ENCODE data around the gene PSMA5.
"Not testable (repeated sequence)": the region's sequence is repeated elsewhere in the genome, so short reads cannot be mapped to it uniquely, and the experiment has no call there.

The PSMA5 gene

DNA sequence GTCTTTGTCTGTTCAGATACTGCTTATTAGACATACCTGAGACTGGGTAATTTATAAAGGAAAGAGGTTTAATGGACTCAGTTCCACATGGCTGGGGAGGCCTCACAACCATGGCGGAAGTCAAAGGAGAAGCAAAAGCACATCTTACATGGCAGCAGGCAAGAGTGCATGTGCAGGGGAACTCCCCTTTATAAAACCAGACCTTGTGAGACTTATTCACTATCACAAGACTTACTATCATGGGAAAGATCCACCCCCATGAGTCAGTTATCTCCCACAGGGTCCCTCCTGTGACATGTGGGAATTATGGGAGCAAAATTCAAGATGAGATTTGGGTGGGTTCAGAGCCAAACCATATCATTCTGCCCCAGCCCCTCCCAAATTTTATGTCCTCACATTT, 7.1 kb upstream of the PSMA5 start:
- no peak for DNase-seq (ENCODE audit: extremely low read depth in 1 of 2, low read depth in 1 of 2)

DNA sequence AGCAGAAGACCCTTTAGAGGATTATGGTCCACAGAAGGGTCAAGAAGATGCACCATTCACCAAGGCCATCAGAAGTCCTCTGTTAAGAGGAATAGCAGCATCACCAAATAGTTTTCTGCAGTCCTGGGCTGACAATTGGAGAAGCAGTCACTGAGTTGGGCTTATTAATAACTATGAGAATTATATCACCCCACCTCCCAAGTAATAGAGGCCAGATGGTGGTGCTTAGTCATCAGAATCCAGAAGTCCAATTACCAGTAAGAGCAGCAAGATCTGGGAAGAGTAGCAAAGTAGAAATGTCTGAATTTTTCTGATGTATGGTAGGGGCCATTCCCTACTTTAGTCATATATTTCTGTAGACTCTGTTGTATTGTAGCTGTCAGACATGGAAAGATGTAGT, 6.1 kb upstream of the PSMA5 start:
- no peak for DNase-seq (ENCODE audit: extremely low read depth in 1 of 2, low read depth in 1 of 2)

GRCh38 chr1:109427171-109427467, 871 bp upstream of the PSMA5 start:
- DNase-seq (ENCODE audit: extremely low read depth in 1 of 2, low read depth in 1 of 2) = no peak

DNA sequence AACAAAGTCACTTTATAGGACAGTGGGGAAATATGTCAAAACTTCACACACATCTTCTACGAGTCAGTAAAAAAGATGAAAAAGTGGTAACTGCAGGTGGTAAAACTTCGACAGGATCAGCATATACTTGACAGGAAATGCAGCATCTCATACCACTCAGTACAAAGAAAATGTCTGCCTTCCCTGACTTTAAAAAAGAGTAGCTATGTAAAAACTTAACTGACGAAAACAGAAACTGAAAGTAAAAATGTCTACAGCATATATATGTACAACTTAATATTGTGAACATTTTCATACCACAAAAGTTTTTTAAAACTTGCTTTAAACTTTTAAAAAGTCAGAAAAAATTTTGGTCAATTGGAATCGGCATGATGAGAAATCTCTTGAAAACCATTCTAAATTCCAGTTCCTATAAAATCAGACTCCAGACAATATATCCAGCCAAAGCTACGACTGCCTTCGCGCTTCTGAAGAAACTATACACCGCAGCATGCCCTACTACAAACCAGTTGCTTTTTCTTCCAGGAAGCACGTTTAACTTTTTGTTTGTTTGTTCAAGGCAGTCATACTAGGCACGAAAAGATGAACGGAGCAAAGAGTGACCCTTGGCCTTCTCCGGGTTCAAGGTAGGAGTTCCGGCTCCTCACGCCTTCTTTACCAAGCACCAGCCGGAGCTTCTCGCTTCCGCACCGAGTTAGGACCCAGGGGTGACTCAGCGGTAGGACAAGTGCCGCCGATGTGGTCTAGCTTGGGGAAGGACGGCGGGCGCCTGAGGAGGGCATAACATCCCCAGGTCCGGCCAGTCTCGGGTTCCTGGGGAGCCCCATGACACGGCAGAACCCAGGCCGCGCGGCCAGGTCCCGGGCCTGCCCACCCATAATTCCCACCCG, 612 bp downstream of the PSMA5 start:
- peak; percentile 48 to 63 for DNase-seq (ENCODE audit: extremely low read depth in 1 of 2, low read depth in 1 of 2)

- no peak for DNase-seq (ENCODE audit: extremely low read depth in 1 of 2, low read depth in 1 of 2)
Observed at GRCh38 chr1:109423498-109423897, 2.8 kb downstream of the PSMA5 start.

DNA sequence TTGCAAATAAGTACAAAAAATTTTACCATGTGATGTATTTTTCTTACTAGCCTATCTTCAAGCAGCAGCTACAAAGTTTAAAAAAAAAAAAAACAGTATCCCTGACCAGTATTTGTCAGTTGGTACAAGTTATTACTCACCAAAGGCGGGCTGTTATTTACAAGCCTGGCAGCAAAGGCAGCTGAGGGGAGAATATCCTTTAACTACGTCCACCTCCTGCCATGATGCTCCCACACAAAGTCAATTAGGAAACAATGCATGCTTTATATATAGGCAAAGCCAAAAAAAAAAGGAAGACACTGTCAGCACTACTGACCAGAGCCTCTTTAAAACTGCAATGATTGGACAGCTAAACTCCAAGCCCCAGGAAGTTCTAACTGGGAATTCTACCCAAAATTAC, 13.7 kb downstream of the PSMA5 start:
- DNase-seq (ENCODE audit: extremely low read depth in 1 of 2, low read depth in 1 of 2) = no peak

DNA sequence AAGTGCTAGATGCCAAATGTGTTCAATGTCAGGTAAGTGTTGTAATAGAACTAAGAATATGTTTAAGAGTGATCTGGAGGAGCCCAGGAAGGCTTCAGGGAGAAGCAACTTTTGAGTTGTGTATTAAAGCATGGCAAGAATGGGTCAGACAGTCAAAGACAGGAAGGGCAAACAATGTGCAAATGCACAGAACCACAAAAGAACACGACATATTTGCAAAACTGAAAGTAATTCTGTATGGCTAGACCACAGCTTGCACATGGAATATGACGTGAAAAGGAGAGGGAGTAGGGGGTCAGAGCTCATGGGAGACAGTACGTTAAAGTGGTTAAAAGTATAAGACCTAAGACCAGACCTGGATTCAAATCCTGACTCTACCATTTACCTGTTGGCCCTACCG, 21.4 kb downstream of the PSMA5 start:
- DNase-seq (ENCODE audit: extremely low read depth in 1 of 2, low read depth in 1 of 2) = no peak

DNA sequence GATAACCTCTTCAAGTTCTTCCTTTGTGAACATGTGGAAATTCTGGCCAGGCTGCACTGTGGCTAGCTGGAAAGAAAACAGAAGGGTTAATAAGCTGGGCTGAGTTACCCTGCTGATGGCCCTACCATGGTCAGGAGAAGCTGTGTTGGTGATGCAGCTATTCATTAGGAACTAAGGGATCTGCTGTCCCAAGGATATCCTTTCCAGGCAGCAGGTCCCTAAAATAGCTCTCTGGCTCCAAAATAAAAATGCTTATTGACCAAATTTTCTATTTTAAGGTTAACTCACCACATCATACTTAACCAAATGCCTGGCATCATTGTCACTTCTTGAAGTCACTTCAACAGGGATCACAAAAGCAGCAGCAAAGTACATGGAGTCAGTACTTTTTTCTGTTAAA, 24.2 kb downstream of the PSMA5 start:
- DNase-seq (ENCODE audit: extremely low read depth in 1 of 2, low read depth in 1 of 2) = no peak

DNA sequence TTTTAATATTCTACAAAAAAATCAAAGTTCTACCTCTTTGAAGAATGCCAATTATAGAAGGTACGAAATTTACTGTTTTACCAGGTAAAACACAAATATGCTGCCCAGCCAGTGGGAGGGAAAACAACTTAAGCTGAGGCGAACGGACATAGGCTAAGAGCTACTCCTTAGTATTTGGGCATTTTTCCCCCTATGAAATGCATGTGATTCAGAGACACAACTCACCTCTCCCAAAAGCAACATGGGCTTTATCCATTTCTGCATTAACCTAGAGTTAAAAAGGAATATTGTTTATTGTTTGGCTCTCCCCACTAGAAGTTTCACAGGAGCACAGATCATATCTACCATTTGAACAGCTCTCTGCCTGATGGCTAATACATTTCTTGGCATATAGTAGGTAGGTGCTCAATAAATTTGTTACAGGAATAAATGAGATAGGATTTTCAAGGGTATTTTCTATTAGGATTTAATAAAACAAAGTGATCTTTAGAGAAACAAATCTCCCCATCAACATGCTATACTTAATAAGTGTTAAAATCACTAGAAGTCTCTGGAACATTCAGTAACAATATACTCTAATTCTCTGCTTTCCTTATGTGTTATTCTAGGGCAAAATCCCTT, 26.1 kb downstream of the PSMA5 start:
- no peak for DNase-seq (ENCODE audit: extremely low read depth in 1 of 2, low read depth in 1 of 2)

GRCh38 chr1:109399326-109399957, 26.8 kb downstream of the PSMA5 start:
- no peak for DNase-seq (ENCODE audit: extremely low read depth in 1 of 2, low read depth in 1 of 2)

DNA sequence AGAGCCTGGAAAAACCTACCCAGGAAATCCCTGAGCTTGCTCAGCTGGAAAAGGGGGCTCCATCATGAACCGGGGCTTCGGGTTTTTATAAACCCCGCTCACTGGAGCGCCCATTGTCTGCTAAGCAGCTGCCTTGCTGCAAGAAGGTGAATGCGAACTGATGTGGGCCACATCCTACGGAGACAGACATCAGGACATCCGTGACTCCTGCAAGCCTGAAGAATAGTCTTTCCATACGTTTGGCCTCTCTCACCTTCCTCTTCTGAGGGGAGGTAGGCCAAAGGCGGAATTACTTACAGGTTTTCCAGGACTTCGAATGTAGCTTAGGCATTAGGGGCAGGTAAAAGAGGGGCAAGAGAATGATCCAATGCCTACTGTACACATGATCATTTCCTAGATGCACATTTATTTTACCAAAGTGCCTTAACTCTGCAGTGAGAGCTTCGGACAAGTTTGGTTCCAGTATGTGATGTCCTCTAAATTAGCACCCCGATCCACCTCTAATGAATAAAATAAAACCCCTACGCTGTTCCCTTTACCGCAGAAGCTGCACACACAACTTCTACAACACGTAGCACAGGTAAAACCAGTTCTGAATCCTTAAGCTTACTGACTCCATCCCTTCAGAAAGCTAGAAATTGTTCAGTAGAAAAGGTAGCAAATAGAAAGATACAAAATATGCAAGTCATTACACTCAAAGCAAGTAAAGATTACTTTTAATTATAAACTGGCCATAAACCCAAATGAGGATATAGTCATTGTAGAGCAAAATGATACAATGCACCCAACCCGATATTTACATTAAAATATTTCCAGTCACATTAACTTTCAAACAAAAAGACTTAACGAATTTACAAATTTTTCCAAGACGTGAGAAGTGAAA, 27.7 kb downstream of the PSMA5 start:
- no peak for DNase-seq (ENCODE audit: extremely low read depth in 1 of 2, low read depth in 1 of 2)

- peak; percentile 57 to 58 for DNase-seq (ENCODE audit: extremely low read depth in 1 of 2, low read depth in 1 of 2)
Observed at GRCh38 chr1:109397581-109398342, 28.5 kb downstream of the PSMA5 start, which contains the start of gene SORT1. Gene SORT1, minus strand, starts transcription at chr1:109397918. Its CDS starts 26 bp downstream, at chr1:109397892.

GRCh38 chr1:109396871-109397580, 29.2 kb downstream of the PSMA5 start:
- DNase-seq (ENCODE audit: extremely low read depth in 1 of 2, low read depth in 1 of 2) = no peak

DNA sequence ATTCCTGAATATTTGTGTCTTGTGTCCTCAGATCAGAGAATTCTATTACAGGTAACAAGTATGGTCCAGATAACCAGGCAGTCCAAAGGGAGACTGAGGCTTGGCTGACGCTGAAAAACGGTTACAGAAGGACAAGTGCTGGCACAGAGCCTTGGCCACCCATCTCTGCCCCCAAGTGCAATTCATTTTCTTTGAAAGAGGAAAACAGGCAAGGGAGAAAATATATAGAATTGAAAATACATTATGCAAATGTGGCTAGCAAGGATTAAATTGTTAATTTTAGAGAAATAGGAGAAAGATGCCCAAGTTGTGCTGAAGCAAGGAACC, 29.8 kb downstream of the PSMA5 start:
- no peak for DNase-seq (ENCODE audit: extremely low read depth in 1 of 2, low read depth in 1 of 2)

DNA sequence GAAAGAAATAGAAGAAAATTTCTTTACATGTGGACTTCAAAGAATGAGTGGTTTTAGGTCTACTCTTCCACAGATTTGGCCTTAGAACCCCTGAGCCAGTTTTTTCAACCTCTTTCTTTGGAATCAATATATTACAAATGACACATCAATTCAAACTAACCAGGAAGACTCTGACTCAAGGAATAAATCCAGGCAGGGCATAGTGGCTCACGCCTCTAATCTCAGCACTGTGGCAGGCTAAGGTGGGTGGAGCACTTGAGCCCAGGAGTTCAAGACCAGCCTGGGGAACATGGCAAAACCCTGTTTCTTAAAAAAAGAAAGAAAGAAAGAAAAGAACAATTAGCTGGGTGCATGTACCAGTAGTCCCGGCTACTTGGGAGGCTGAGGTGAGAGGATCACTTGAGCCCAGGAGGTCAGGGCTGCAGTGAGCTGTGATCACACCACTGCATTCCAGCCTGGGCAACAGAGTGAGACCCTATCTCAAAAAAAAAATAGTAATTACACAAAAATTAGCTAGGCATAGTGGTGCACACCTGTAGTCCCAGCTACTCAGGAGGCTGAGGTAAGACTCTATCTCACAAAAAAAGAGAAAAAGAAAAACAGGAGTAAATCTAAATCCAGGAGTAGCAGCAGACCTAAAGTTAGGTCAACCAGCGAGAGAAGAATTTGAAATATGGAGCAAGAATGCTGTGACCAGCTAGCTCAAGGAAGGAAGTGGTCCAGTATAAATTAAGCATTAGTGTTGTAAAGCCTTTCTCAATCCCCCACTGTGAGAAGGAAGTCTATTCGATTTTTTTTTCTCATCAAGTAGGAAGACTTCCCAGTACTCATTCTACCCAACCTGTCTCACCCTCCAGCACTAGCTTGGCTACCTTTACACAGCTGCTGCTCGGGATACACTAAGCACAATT, 30.4 kb downstream of the PSMA5 start:
- no peak for DNase-seq (ENCODE audit: extremely low read depth in 1 of 2, low read depth in 1 of 2)

DNA sequence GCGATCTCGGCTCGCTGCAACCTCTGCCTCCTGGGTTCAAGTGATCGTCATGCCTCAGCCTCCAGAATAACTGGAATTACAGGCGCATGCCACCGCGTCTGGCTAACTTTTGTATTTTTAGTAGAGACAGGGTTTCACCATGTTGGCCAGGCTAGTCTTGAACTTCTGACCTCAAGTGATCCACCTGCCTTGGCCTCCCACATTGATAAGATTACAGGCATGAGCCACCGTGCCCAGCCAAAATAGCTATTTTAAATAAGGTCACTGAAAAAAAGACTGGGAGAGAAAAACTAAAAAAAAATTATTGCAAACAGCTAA, 31.0 kb downstream of the PSMA5 start:
- DNase-seq (ENCODE audit: extremely low read depth in 1 of 2, low read depth in 1 of 2) = not testable (repeated sequence)

DNA sequence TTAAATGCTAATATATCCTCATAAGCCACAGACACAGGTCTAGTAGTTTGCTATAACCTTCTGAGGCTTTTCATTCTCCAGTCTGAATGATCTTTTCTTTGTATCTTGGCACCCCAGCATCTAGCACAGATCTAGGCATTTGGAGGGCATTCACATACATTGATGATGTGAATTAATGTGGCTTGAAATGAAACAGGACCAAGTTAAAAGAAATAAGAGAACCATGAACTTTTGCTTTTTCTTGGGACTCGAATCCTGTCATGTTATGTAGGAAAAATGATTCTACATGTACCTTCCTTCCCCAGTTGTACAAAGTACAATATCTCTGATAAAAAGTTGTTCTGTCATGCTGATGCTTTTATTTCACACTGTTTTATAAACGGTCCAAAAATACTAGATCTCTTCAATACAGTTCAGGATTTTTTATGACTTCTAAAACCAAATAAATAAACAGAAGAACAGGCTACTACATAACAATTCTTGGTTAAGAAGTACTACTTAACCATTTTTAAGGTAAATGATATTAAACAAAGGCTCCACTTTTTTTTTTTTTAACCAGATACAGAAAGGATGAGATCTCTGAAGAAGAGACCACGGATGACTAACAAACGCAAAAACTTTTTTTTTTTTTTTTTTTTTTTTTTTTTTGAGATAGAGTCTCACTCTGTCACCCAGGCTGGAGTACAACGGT, 31.5 kb downstream of the PSMA5 start:
- DNase-seq (ENCODE audit: extremely low read depth in 1 of 2, low read depth in 1 of 2) = no peak

- no peak for DNase-seq (ENCODE audit: extremely low read depth in 1 of 2, low read depth in 1 of 2)
Observed at GRCh38 chr1:109393617-109394233, 32.5 kb downstream of the PSMA5 start.

Measured in stimulated activated CD8-positive, alpha-beta memory T cell treated with anti-CD3 and anti-CD28 coated beads, Interleukin-7, amount 100 ng/mL, for 48 hours (primary cell).